Islet precursor cell (in vitro differentiated cells): ENCODE results near the gene DQX1.
"Not testable (repeated sequence)": the region's sequence is repeated elsewhere in the genome, so short reads cannot be mapped to it uniquely, and the experiment has no call there.

Source experiments
- DNase-seq: peaks from one replicate; pipeline ENCODE4 v3.0.0-alpha.2; 2018

Gene DQX1

GRCh38 chr2:74525717-74526648 is at the start of gene DQX1:
Gene DQX1, minus strand, starts transcription at chr2:74526231. Its CDS starts 502 bp downstream, at chr2:74525729.
- peak; percentile 68 for DNase-seq

GRCh38 chr2:74575320-74575719 is 49.3 kb upstream of the DQX1 start:
- no peak for DNase-seq

- no peak for DNase-seq
Measured at GRCh38 chr2:74573747-74574562, 47.9 kb upstream of the DQX1 start.

GRCh38 chr2:74572178-74572925 is 46.3 kb upstream of the DQX1 start:
- no peak for DNase-seq

- DNase-seq: no peak
Measured at GRCh38 chr2:74571058-74571457, 45.0 kb upstream of the DQX1 start.

GRCh38 chr2:74569686-74570085 is 43.7 kb upstream of the DQX1 start:
- no peak for DNase-seq

GRCh38 chr2:74567881-74568280 is 41.9 kb upstream of the DQX1 start:
- DNase-seq: peak; percentile 18

- DNase-seq: peak; percentile 65
Measured at GRCh38 chr2:74566754-74567085, 40.7 kb upstream of the DQX1 start.

- no peak for DNase-seq
Measured at GRCh38 chr2:74566076-74566753, 40.2 kb upstream of the DQX1 start.

GRCh38 chr2:74564222-74564621 is 38.2 kb upstream of the DQX1 start:
- peak; percentile 19 for DNase-seq

GRCh38 chr2:74562126-74562775 is 36.2 kb upstream of the DQX1 start:
- DNase-seq: no peak

GRCh38 chr2:74561022-74561421 is 35.0 kb upstream of the DQX1 start:
- DNase-seq: not testable (repeated sequence)

- DNase-seq: peak; percentile 77
Measured at GRCh38 chr2:74560591-74560990, 34.6 kb upstream of the DQX1 start.

GRCh38 chr2:74559912-74560311 is 33.9 kb upstream of the DQX1 start:
- DNase-seq: peak; percentile 50

GRCh38 chr2:74558284-74559230 is 32.5 kb upstream of the DQX1 start:
- DNase-seq: peak; percentile 57

GRCh38 chr2:74556831-74557370 is 30.9 kb upstream of the DQX1 start:
- peak; percentile 40 for DNase-seq

- DNase-seq: peak; percentile 60
Measured at GRCh38 chr2:74556159-74556558, 30.1 kb upstream of the DQX1 start.

GRCh38 chr2:74555610-74556103 is 29.6 kb upstream of the DQX1 start:
- peak; percentile 53 for DNase-seq

GRCh38 chr2:74554820-74555531 is 28.9 kb upstream of the DQX1 start:
- peak; percentile 86 for DNase-seq
